SK-N-SH treated with all-trans-retinoic acid at 6 μM for 48 hours (cell line): Measurements from ENCODE around the gene POLR2H.

Experiments used
- ARNTL ChIP-seq: fragments of 450-650 bp; formaldehyde crosslinking; IDR thresholded peaks from 2 replicates; pipeline ENCODE4 v1.5.0; 2020; ENCODE audit warnings: low read depth, mild to moderate bottlenecking, moderate library complexity, borderline replicate concordance
- CSRNP3 ChIP-seq: fragments of 250-450 bp; sonication (Bioruptor Pico); IDR thresholded peaks from 2 replicates; pipeline ENCODE4 v1.5.1; 2021; ENCODE audit warnings: mild to moderate bottlenecking, moderate library complexity
- ISL1 ChIP-seq: fragments of 250-450 bp; sonication (Bioruptor Pico); IDR thresholded peaks from 2 replicates; pipeline ENCODE4 v2.1.2; 2022; ENCODE audit warnings: mild to moderate bottlenecking, moderate library complexity
- OSR1 ChIP-seq: fragments of 250-450 bp; sonication (Bioruptor Pico); IDR thresholded peaks from 2 replicates; pipeline ENCODE4 v1.8.0; 2022; ENCODE audit warnings: moderate library complexity, mild to moderate bottlenecking, inconsistent platforms
- PATZ1 ChIP-seq: fragments of 250-450 bp; sonication (Bioruptor Pico); IDR thresholded peaks from 2 replicates; pipeline ENCODE4 v1.8.0; 2020; ENCODE audit warnings: mild to moderate bottlenecking, moderate library complexity, borderline replicate concordance
- ZFP30 ChIP-seq: fragments of 450-650 bp; formaldehyde crosslinking; IDR thresholded peaks from 2 replicates; pipeline ENCODE4 v1.5.0; 2022; ENCODE audit warnings: mild to moderate bottlenecking, moderate library complexity
- ZNF70 ChIP-seq: fragments of 450-650 bp; formaldehyde crosslinking; IDR thresholded peaks from 2 replicates; pipeline ENCODE4 v1.5.0; 2020; ENCODE audit warnings: mild to moderate bottlenecking, moderate library complexity

GRCh38 chr3:184381261-184382224 lies 20.0 kb downstream of the POLR2H start:
- TF ChIP-seq ZNF70, result no peak
- no peak for TF ChIP-seq ZFP30 (CRISPR knock-in tag)
- no peak for TF ChIP-seq ISL1 (CRISPR knock-in tag)
- no peak for TF ChIP-seq OSR1 (CRISPR knock-in tag)
- no peak for TF ChIP-seq PATZ1 (CRISPR knock-in tag)
- no peak for TF ChIP-seq ARNTL (CRISPR knock-in tag)
- no peak for TF ChIP-seq CSRNP3 (CRISPR knock-in tag)
